ENCODE results near the gene STK33.

- TF ChIP-seq ZNF274 (IDR thresholded peaks at IDR 0.05; ENCODE audit: low read depth, low read length) (no peak), SUZ12 (IDR thresholded peaks at IDR 0.05; ENCODE audit: extremely low read depth, insufficient read depth, insufficient read length) (no peak), YY1 (IDR thresholded peaks at IDR 0.05; ENCODE audit: insufficient read depth, insufficient read length) (no peak)
Measured at GRCh38 chr11:8512547-8512946, 81.5 kb downstream of the STK33 start.

Data from NT2/D1 (cell line).